Calu3 (cell line): ENCODE data around the gene TNIK. TPM values are rescaled to one million over a fixed set of nuclear protein-coding genes. Genes with fewer than 3 reads are reported as not detected.

Source experiments
- BruUV-seq: library from RNA; stranded (reverse); fragments of 400-500 nt; replicated peaks from 2 replicates; lab custom pipeline; 2021; lab: Mats Ljungman, UMichigan
- CTCF ChIA-PET: fragments of 300-600 bp; sonication (Branson Sonifier 250); formaldehyde crosslinking; loops from one replicate; lab custom pipeline; 2022; ENCODE audit warnings: antibody characterized with exemption; lab: Charles Lee
- DNase-seq: peaks from one replicate; pipeline ENCODE4 v3.0.0; 2022
- H3K27ac Mint-ChIP-seq: one replicate; pipeline ENCODE4 v1.8.0; 2022; ENCODE audit warnings: mixed read lengths; ENCODE audit not compliant: unreplicated experiment
- H3K27me3 Mint-ChIP-seq: one replicate; pipeline ENCODE4 v1.8.0; 2022; ENCODE audit warnings: mixed read lengths; ENCODE audit not compliant: unreplicated experiment
- H3K36me3 Mint-ChIP-seq: one replicate; pipeline ENCODE4 v1.8.0; 2022; ENCODE audit warnings: mild to moderate bottlenecking, moderate library complexity, mixed read lengths; ENCODE audit not compliant: insufficient read depth, unreplicated experiment
- H3K4me1 Mint-ChIP-seq: one replicate; pipeline ENCODE4 v1.8.0; 2022; ENCODE audit warnings: mild to moderate bottlenecking, low read depth, mixed read lengths; ENCODE audit not compliant: unreplicated experiment
- H3K4me3 Mint-ChIP-seq: one replicate; pipeline ENCODE4 v1.8.0; 2022; ENCODE audit warnings: mild to moderate bottlenecking, low read depth, moderate library complexity, mixed read lengths; ENCODE audit not compliant: unreplicated experiment
- H3K9me3 Mint-ChIP-seq: one replicate; pipeline ENCODE4 v1.8.0; 2022; ENCODE audit warnings: low read depth, mixed read lengths; ENCODE audit not compliant: unreplicated experiment
- CTCF ChIP-seq: fragments of 200-600 bp; IDR thresholded peaks from one replicate; pipeline ENCODE4 v1.8.0; 2022; ENCODE audit warnings: antibody characterized with exemption; ENCODE audit not compliant: unreplicated experiment
- intact Hi-C: fragments of 100-400 bp; cut with micrococcal nuclease; formaldehyde crosslinking; loops from one replicate; pipeline ENCODE4 v1.10.0; 2022; ENCODE audit not compliant: unreplicated experiment
- total RNA-seq: library from RNA; stranded (reverse); gene quantifications from 2 replicates; pipeline ENCODE4 v1.2.3, GENCODE V29; 2022

TNIK gene
- total RNA-seq, 1 experiment from 2014 or later, result 19.7 TPM

GRCh38 chr3:171416666-171417065 lies 43.5 kb downstream of the TNIK start:
- no peak for TF ChIP-seq CTCF
- H3K27me3 Mint-ChIP-seq, result no peaks in the 10 kb centered on the region
- H3K9me3 Mint-ChIP-seq, result no peaks in the 10 kb centered on the region
- peaks cover 14% of the 10 kb centered on the region for H3K4me1 Mint-ChIP-seq
- CTCF ChIA-PET, result interaction anchor here (1.4 kb wide), 1 partner anchor 12 kb away, joined by 7 read pairs; no protein-coding TSS in a partner anchor
- H3K4me3 Mint-ChIP-seq, result no peak overlapping the region
- DNase-seq, result no peak
- H3K36me3 Mint-ChIP-seq, result no peaks in the 10 kb centered on the region
- BruUV-seq, result no TSS peak
- H3K27ac Mint-ChIP-seq, result no peak overlapping the region
- intact Hi-C loops, result no loop called here

DNA sequence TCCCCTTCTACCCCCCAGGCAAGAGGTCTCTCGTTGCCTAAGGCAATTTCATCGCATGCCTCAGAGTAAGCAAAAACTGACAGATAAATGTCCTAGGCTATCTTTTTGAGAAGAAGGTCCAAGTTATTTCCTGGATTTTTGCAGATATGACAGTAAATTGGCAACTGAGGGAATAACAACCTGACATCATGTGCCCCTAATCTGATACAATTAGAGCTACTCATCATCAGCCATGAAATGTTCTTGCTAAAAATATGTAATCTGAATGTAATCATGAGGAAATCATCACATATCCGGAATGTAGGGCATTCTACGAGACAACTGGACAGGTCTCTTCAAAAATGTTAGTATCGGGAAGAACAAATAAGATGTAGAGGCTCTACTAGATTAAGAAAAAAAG lies 44.1 kb downstream of the TNIK start:
- BruUV-seq, result no TSS peak
- CTCF ChIA-PET, result no interaction called here
- no peaks in the 10 kb centered on the region for H3K27me3 Mint-ChIP-seq
- intact Hi-C loops, result no loop called here
- peaks cover 14% of the 10 kb centered on the region for H3K4me1 Mint-ChIP-seq
- TF ChIP-seq CTCF, result no peak
- DNase-seq, result no peak
- H3K27ac Mint-ChIP-seq, result no peak overlapping the region
- no peaks in the 10 kb centered on the region for H3K9me3 Mint-ChIP-seq
- H3K4me3 Mint-ChIP-seq, result no peak overlapping the region
- H3K36me3 Mint-ChIP-seq, result no peaks in the 10 kb centered on the region

DNA sequence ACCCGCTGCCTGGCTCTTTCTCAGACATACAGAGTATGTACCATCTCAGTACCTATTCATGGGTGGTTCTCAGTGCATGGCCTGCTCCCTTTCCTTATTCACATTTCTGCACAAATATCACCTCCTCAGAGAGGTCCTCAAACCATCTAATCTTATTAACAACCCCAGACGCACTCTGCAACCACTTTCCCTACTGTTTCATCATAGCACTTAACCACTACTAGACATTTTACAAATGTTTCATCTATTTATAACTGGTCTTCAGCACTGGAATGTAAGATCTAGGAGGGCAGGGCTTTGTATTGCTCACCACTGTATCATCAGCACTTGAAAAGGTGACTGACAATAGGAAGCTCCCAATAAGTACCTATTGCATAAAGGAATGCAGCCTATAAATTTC lies 45.1 kb downstream of the TNIK start:
- intact Hi-C loops, result no loop called here
- no peak for DNase-seq
- no peak for TF ChIP-seq CTCF
- no peaks in the 10 kb centered on the region for H3K36me3 Mint-ChIP-seq
- H3K4me1 Mint-ChIP-seq, result peaks cover 14% of the 10 kb centered on the region
- H3K27ac Mint-ChIP-seq, result no peak overlapping the region
- H3K4me3 Mint-ChIP-seq, result no peak overlapping the region
- CTCF ChIA-PET, result no interaction called here
- no peaks in the 10 kb centered on the region for H3K27me3 Mint-ChIP-seq
- H3K9me3 Mint-ChIP-seq, result no peaks in the 10 kb centered on the region
- no TSS peak for BruUV-seq

GRCh38 chr3:171412473-171412872 lies 47.7 kb downstream of the TNIK start:
- H3K27ac Mint-ChIP-seq, result no peak overlapping the region
- no peaks in the 10 kb centered on the region for H3K27me3 Mint-ChIP-seq
- H3K36me3 Mint-ChIP-seq, result no peaks in the 10 kb centered on the region
- no TSS peak for BruUV-seq
- CTCF ChIA-PET, result interaction anchor here (0.8 kb wide), 1 partner anchor 99 kb away, joined by 3 read pairs; no protein-coding TSS in a partner anchor
- intact Hi-C loops, result no loop called here
- no peaks in the 10 kb centered on the region for H3K9me3 Mint-ChIP-seq
- TF ChIP-seq CTCF, result no peak
- DNase-seq, result no peak
- no peak overlapping the region for H3K4me3 Mint-ChIP-seq
- peaks cover 4% of the 10 kb centered on the region for H3K4me1 Mint-ChIP-seq
